GM19240 (cell line): ENCODE measurements around the gene ROPN1L.

ENCODE experiments used
- DNase-seq: peaks from one replicate; pipeline ENCODE4 v3.0.0; 2011; ENCODE audit warnings: low spot score; ENCODE audit not compliant: insufficient read length

ROPN1L gene

DNA sequence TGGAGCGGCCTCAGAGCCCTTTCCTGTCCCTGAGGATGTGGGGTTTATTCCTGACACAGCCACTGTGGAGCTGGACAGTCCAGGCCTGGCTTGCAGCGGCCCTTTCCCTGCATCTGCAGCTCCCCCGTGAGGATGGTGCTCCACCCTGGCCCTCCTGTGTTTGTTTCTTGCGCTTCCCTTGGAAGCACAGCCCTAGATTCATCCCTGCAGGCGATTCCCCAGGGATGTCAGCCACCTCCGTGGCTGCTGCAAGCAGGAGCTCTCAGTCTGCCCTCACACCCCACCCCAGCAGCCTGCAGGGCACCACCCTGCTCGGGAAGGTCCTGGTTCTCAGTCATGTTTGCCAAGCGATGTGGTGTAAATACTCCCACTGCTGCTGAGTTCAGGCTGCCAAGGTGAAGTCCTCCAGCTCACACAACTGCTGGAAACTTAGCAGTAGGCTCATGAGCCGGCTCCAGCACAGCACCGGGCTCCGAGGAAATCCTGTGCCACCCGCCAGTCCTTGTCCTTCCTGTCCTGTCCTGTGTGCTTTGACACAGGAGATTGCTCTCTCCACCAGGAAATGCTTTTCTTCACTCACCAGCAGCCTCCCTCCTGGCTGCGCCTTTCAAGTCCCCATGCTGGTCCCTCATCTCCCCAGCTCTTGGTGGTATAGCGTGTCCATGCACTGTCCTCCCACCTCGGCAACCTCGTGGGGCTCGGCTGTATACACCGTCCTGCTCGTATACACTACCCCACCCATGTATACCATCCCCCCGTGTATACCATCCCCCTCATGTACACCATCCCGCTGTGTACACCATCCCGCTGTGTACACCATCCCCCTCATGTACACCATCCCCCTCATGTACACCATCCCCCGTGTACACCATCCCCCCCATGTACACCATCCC lies 16.2 kb downstream of the ROPN1L start:
- DNase-seq: no peak

DNA sequence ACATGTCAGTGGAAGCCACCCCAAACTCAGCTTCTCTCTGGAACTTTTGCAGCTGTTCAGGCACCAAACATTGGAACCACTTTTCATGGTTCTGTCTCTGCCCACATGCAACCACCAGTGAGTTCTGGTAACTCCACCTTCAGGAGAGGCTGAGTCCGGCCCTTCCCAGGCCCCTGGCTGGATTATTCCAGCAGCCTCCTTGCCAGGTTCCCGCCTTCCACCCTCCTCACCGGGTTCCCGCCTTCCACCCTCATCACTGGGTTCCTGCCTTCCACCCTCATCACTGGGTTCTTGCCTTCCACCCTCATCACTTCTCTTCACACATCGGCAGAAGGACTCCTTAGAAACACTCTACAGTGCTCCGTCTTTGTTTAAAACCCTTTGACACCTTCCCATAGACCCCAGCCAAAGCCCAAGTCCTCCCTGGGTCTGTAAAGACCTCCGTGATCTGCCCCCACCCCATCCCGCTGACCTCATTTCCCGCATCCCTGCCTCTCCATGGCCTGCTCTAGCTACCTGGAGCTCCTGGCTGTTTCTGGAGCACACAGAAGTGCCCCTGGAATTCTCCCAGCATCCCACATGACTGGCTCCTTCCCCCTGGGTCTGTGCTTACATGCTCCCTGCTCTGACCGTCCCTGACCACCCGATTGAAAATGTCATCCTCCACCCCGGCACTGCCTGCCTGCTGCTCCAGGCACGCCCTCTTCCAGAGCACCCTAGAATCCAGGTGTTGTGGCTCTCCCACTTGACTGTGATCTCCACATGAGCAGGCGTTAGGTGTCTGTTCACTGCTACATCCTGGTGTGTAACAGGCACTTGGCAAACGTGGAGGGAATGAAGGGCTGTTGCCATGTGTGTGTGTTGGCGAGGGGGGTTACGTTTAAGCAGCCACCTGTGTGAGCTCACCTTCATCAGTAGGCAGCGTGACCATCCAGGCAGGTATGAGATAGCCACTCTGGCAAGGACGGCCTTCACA lies 17.7 kb downstream of the ROPN1L start:
- no peak for DNase-seq

DNA sequence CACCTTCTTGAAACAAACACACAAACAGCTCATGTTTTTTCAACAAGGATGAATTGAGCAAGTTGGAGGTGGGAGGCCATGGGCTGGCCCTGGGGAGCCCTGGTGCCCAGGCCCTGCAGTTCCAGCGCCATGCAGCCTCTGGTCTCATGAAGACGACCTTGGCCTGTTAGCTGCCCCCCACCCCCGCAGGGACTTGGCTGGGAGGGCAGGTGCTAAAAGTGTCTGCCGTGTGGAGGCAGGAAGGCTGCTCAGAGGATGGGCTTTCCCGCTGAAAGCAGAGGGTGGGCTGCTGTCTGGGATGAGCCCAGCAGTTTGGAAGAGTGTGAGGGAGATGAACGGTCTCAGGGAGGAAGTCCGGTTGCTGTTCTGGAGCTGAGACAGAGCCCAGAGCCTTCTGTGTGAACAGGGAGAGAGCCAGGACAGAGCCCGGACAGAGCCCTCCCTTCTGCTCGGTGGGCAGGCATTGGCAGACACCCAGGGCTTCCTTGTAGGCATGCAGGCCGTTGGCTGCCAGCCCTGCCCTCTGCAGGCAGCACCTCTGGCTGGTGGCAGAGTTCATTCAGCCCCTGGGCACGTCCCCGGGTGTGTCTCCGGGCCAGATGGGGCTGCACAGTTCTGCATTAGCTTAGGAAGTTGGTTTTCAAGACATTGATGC lies 18.7 kb downstream of the ROPN1L start:
- DNase-seq: no peak

DNA sequence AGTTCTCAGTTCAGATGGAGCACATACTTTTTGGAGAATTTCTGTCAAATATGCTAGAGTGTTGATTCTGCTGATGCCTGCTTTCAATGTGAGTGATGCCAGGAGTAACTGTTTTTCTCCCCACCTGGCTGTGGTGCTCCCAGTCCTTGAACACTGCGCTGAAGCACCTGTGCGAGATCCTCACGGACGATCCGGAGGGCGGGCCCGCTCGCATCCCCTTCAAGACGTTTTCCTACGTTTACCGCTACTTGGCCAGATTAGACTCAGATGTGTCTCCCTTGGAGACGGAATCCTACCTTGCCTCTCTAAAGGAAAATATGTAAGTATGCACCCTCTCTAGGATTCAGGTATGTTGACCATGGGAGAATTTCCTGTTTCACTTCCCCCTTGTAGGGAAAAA lies 19.4 kb downstream of the ROPN1L start:
- DNase-seq: no peak

- DNase-seq: no peak
Measured at GRCh38 chr5:10461904-10462555, 20.4 kb downstream of the ROPN1L start.

GRCh38 chr5:10463566-10463965 lies 21.9 kb downstream of the ROPN1L start:
- no peak for DNase-seq

DNA sequence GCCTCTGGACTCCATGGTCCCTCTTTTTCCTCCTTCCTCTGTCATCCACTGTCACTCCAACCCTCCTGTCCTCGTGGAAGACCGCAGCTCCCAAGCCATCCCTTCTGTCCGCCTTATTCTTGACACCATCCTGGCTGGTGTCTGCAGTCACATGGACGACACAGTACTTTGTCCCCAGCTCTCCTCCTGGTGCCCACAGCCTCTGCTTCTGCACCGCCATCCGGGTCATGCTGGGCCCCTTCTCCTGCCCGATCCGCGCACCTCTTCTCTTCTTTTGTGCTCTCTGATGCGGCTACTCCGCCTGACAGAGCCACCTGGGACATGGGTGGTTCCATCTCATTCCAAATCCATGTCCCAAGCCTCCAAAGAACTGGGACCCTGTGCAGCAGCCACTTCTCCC lies 22.5 kb downstream of the ROPN1L start:
- no peak for DNase-seq

DNA sequence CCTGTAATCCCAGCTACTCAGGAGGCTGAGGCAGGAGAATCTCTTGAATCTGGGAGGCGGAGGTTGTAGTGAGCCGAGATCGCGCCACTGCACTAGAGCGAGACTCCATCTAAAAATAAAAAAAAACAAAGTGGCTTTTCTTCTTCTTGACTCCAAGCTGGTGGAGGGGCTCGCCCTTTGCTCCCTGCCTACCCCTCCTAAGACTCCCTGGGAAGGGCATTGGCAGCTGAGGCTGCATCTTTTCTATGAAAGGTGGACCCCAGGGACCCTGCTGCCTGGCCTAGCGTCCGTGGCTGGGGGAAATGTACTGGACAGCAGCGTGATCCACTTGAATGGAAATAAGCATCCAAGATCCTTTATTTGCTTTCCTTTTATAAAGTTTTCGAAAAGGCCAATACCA lies 24.0 kb downstream of the ROPN1L start:
- no peak for DNase-seq

- DNase-seq: no peak
Measured at GRCh38 chr5:10466446-10467073, 24.9 kb downstream of the ROPN1L start.

DNA sequence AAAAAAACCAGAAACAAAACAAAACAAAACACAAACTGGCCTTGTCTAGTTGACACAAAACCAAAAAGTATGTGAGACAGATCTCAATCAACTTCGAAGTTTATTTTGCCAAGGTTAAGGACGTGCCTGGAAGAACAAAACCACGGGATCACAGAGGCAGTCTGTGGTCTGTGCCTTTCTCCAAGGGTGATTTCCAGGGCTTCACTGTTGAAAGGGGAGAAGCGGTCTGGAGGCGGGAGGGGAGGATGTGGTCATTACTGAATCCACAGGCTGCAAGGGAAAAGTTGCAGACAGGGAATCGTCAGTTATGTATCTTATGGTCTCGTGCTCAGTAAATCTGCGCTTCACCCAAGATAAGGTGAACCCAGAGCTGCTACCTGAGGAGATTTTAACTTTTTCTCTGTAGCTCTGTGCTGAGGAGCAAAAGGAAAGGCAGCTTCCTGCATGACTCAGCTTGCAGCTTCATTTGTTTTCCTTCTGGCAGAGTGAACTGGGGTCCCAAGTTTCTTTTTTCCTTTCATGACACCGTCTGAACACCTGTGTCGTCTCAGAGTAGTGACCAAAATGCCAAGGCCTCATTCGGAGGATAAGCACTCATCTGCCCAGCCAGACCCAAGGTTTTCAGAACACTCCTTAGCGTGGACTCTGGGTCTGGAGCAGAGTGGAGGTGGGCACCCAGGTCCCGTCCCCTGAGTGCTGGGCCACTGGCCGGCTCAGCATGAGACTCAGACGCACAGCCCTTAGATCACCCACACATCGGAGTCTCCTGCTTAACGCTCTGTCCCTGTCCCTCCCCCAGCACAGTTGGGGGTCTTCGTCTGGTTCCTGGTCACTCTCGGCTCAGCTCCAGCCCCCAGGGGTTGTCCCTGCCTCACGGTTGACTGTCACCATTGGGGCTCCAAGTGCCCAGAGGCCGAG lies 25.9 kb downstream of the ROPN1L start:
- DNase-seq: no peak

- no peak for DNase-seq
Measured at GRCh38 chr5:10468256-10468655, 26.6 kb downstream of the ROPN1L start.

DNA sequence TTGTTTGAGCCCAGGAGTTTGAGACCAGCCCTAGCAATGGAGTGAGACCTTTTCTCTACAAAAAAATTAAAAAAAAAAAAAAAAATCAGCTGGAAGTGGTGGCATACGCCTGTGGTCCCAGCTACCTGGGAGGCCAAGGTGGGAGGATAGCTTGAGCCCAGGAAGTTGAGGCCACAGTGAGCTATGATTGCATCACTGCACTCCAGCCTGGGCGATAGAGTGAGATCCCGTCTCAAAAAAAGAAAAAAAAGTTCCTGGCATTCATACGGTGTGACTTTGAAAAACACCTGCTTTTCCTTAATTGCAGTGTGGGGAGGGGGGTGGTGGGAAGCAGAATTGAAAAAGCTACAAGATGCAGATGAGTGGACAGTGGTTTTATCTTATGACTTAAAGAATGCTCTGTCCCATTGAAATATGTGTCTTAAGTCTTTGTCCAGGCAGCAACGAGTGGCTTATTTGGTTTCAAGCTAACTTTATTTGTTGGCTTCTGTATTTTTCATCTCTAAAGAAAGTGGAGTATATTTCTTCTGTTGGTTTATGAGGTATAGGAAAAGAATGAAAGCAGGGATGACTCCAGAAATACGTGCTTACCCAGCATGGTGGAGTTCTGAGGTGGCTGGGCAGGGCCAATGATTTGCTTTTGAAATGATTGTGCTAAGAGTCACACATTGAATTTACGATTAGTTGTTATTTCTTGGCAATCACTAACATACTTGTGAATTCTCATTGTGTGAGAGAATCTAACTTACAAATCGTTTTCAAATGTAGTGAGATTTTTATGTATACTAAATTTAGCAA lies 27.8 kb downstream of the ROPN1L start:
- no peak for DNase-seq

DNA sequence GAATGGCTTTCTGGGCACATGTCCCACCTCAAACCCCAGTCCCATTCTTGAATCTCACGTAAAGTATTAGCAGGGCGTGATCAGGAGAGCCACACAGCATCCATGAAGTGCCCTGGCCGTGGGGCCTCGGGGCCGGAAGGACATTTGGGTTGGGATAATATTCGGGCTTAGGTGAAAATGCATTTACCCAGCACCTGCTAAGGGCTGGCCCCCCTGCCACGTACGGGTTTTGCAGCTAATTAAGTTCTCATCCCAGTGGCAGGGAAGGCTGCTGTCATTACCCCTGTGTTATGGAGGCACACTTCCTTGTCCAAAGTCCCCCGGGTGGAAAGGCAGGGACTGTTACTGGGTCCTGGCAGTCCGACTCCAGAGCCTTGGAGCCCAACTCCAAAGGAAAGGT lies 29.0 kb downstream of the ROPN1L start:
- no peak for DNase-seq

DNA sequence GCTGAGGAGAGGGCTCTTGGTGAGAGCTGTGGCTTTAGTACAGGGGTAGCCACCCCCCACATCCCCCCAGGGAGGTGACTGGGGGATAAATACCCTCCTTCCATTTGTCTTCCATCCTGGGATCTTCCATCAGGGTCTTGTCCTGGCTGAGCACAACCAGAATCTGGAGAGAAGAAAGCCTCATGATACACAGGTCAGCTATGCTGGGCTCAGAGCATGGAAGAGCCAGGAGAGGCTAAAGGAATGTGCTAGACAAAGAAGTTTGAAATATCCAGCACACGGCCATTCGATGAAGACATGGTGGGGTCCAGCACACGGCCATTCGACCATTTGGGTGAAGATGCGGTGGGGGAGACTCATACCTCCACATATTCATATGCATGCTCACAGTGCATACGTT lies 30.0 kb downstream of the ROPN1L start:
- DNase-seq: no peak

GRCh38 chr5:10474521-10475075 lies 32.9 kb downstream of the ROPN1L start:
- no peak for DNase-seq

GRCh38 chr5:10475931-10476676 lies 34.4 kb downstream of the ROPN1L start:
- no peak for DNase-seq

DNA sequence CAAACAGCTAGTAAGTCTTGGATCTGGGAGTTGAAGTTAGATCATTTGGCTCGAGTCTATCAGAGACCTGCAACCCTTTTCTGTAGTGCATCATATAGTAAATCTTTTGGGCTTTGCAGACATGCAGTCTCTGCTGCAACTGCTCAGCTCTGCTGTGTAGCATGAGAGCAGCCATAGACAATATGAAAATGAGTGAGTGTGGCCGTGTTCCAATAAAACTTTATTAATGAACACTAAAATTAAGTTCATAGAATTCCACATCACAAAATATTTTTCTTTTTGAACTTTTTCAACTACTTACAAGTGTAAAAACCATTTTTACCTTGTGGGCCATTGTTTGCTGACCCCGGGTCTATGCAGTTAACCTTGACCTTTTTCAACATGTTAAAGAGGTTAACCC lies 35.2 kb downstream of the ROPN1L start:
- DNase-seq: no peak

GRCh38 chr5:10477943-10478342 lies 36.3 kb downstream of the ROPN1L start:
- no peak for DNase-seq
